Activated CD8-positive, alpha-beta memory T cell treated with anti-CD3 and anti-CD28 coated beads, Interleukin-2, amount 50 U/mL, for 24 hours (primary cell): Measurements from ENCODE around the gene DISC1.
"Not testable (repeated sequence)": the region's sequence is repeated elsewhere in the genome, so short reads cannot be mapped to it uniquely, and the experiment has no call there.

ENCODE experiments used
- DNase-seq: peaks from one replicate; pipeline ENCODE4 v3.0.0-alpha.2; 2020; ENCODE audit errors: extremely low read depth

The DISC1 gene

GRCh38 chr1:231931846-231932454 is 305.4 kb downstream of the DISC1 start:
- no peak for DNase-seq

GRCh38 chr1:231933711-231934626 is 307.4 kb downstream of the DISC1 start:
- no peak for DNase-seq

- DNase-seq: no peak
Measured at GRCh38 chr1:231934797-231935196, 308.2 kb downstream of the DISC1 start.

- no peak for DNase-seq
Measured at GRCh38 chr1:231935856-231936255, 309.3 kb downstream of the DISC1 start.

- no peak for DNase-seq
Measured at GRCh38 chr1:231936983-231937775, 310.6 kb downstream of the DISC1 start.

GRCh38 chr1:231938211-231938610 is 311.6 kb downstream of the DISC1 start:
- DNase-seq: no peak

GRCh38 chr1:231938711-231939110 is 312.1 kb downstream of the DISC1 start:
- DNase-seq: no peak

- DNase-seq: no peak
Measured at GRCh38 chr1:231939118-231939517, 312.5 kb downstream of the DISC1 start.

- no peak for DNase-seq
Measured at GRCh38 chr1:231940116-231940515, 313.5 kb downstream of the DISC1 start.

GRCh38 chr1:231940701-231941100 is 314.1 kb downstream of the DISC1 start:
- no peak for DNase-seq

GRCh38 chr1:231943084-231943483 is 316.5 kb downstream of the DISC1 start:
- no peak for DNase-seq

GRCh38 chr1:231948102-231948501 is 321.5 kb downstream of the DISC1 start:
- not testable (repeated sequence) for DNase-seq

GRCh38 chr1:231949277-231950091 is 322.9 kb downstream of the DISC1 start:
- no peak for DNase-seq

- DNase-seq: no peak
Measured at GRCh38 chr1:231950331-231951128, 323.9 kb downstream of the DISC1 start.

- DNase-seq: no peak
Measured at GRCh38 chr1:231951374-231951773, 324.8 kb downstream of the DISC1 start.

GRCh38 chr1:231952154-231952553 is 325.6 kb downstream of the DISC1 start:
- no peak for DNase-seq

- DNase-seq: no peak
Measured at GRCh38 chr1:231953660-231954059, 327.1 kb downstream of the DISC1 start.

GRCh38 chr1:231954751-231955150 is 328.2 kb downstream of the DISC1 start:
- DNase-seq: no peak

GRCh38 chr1:231957359-231957758 is 330.8 kb downstream of the DISC1 start:
- DNase-seq: no peak

GRCh38 chr1:231958448-231958847 is 331.9 kb downstream of the DISC1 start:
- no peak for DNase-seq
